Astrocyte (in vitro differentiated cells and primary cell): ENCODE measurements around the gene DGKZ. TPM values are rescaled to one million over a fixed set of nuclear protein-coding genes. Genes with fewer than 3 reads are reported as not detected.
"Not testable (repeated sequence)": the region's sequence is repeated elsewhere in the genome, so short reads cannot be mapped to it uniquely, and the experiment has no call there.

Experiments used
- DNase-seq: peaks from one replicate; pipeline ENCODE4 v3.0.0-alpha.2; 2010; ENCODE audit warnings: low read depth
- FAIRE-seq: peaks from 2 replicates; lab custom pipeline; 2011; peaks lifted over from hg19 to GRCh38; lab: Jason Lieb, UNC
- H2AFZ ChIP-seq: 2 replicates; pipeline ENCODE4 v1.6.0; 2012; ENCODE audit warnings: low read depth, low read length, inconsistent platforms
- H3K27ac ChIP-seq: 2 replicates; pipeline ENCODE4 v1.5.1; 2011; ENCODE audit warnings: low read depth, low read length, inconsistent platforms
- H3K27me3 ChIP-seq: 2 replicates; pipeline ENCODE4 v1.6.0; 2011; ENCODE audit warnings: low read length, inconsistent platforms; ENCODE audit not compliant: insufficient read depth
- H3K36me3 ChIP-seq: 2 replicates; pipeline ENCODE4 v1.5.1; 2011; ENCODE audit warnings: low read length, inconsistent platforms; ENCODE audit not compliant: insufficient read depth
- H3K4me1 ChIP-seq: 2 replicates; pipeline ENCODE4 v1.5.1; 2011; ENCODE audit warnings: low read length, inconsistent platforms; ENCODE audit not compliant: insufficient read depth
- H3K4me2 ChIP-seq: 2 replicates; pipeline ENCODE4 v1.6.0; 2012; ENCODE audit warnings: low read length, inconsistent platforms
- H3K4me3 ChIP-seq: 2 replicates; pipeline ENCODE4 v1.5.1; 2011; ENCODE audit warnings: low read depth, mild to moderate bottlenecking, low read length, inconsistent platforms; ENCODE audit not compliant: insufficient read depth
- H3K79me2 ChIP-seq: 2 replicates; pipeline ENCODE4 v1.6.0; 2012; ENCODE audit warnings: mild to moderate bottlenecking, low read length, inconsistent platforms; ENCODE audit not compliant: insufficient read depth
- H3K9ac ChIP-seq: 2 replicates; pipeline ENCODE4 v1.6.0; 2012; ENCODE audit warnings: mild to moderate bottlenecking, low read length, inconsistent platforms
- H3K9me3 ChIP-seq: 2 replicates; pipeline ENCODE4 v1.5.1; 2012; ENCODE audit warnings: low read depth, mild to moderate bottlenecking, low read length, inconsistent platforms; ENCODE audit not compliant: insufficient read depth
- H4K20me1 ChIP-seq: 2 replicates; pipeline ENCODE4 v1.6.0; 2012; ENCODE audit warnings: low read length, inconsistent platforms; ENCODE audit not compliant: insufficient read depth
- H3K27ac Mint-ChIP-seq: one replicate; pipeline ENCODE4 v1.8.0; 2021; ENCODE audit warnings: mild to moderate bottlenecking, mixed read lengths; ENCODE audit not compliant: unreplicated experiment
- H3K27me3 Mint-ChIP-seq: one replicate; pipeline ENCODE4 v1.8.0; 2021; ENCODE audit warnings: low read depth, mixed read lengths; ENCODE audit not compliant: unreplicated experiment
- H3K36me3 Mint-ChIP-seq: one replicate; pipeline ENCODE4 v1.8.0; 2021; ENCODE audit warnings: low read depth, mixed read lengths; ENCODE audit not compliant: unreplicated experiment
- H3K4me1 Mint-ChIP-seq: one replicate; pipeline ENCODE4 v1.8.0; 2021; ENCODE audit warnings: low read depth, mixed read lengths; ENCODE audit not compliant: unreplicated experiment
- H3K4me3 Mint-ChIP-seq: one replicate; pipeline ENCODE4 v1.8.0; 2021; ENCODE audit warnings: mild to moderate bottlenecking, moderate library complexity, mixed read lengths; ENCODE audit not compliant: unreplicated experiment
- H3K9me3 Mint-ChIP-seq: one replicate; pipeline ENCODE4 v1.8.0; 2021; ENCODE audit warnings: mild to moderate bottlenecking, mixed read lengths; ENCODE audit not compliant: unreplicated experiment
- EZH2 ChIP-seq: IDR thresholded peaks from 2 replicates; pipeline ENCODE4 v1.6.1; 2012; ENCODE audit warnings: mild to moderate bottlenecking, low read length, inconsistent platforms; ENCODE audit not compliant: insufficient read depth
- total RNA-seq: library from RNA; stranded (reverse); gene quantifications from 2 replicates; pipeline ENCODE4 v1.2.1, GENCODE V29; 2021
- TF ChIP-seq, protein P1 (sequence below): IDR thresholded peaks from 2 replicates; pipeline ENCODE4 v1.5.1; 2011; ENCODE audit warnings: low read depth, mild to moderate bottlenecking, inconsistent platforms, low read length, moderate library complexity; ENCODE audit not compliant: insufficient read depth

DGKZ gene
- total RNA-seq, 1 donor from 2014 or later, result 59.3 TPM

DNA sequence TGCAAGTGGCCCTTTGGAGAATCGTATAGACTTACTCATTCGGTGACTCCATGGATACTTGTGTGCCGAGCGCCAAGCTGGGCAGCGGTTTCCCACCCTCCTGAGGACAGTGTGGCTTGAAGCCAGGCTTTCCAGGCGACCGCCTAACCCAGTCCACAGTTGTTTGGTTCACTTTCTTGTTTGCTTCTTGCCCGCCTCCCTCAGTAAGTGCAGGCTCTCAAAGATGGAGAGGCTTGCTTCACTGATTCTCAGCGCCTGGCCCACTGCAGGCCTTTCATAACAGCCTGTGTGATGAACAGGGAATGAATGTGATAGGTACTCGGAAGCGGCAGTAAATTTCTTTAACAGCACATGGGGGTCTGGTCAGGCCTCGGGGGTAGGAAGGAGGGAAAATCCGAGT is 23.0 kb downstream of the DGKZ start:
- H3K27me3 Mint-ChIP-seq, result no peaks in the 10 kb centered on the region
- H3K9me3 Mint-ChIP-seq, result no peaks in the 10 kb centered on the region
- no peaks in the 10 kb centered on the region for H3K4me1 Mint-ChIP-seq
- H3K36me3 ChIP-seq, result no peaks in the 10 kb centered on the region
- no peak for DNase-seq
- no peak for FAIRE-seq
- no peak overlapping the region for H3K27ac Mint-ChIP-seq
- no peak overlapping the region for H3K27ac ChIP-seq
- TF ChIP-seq, protein P1, sequence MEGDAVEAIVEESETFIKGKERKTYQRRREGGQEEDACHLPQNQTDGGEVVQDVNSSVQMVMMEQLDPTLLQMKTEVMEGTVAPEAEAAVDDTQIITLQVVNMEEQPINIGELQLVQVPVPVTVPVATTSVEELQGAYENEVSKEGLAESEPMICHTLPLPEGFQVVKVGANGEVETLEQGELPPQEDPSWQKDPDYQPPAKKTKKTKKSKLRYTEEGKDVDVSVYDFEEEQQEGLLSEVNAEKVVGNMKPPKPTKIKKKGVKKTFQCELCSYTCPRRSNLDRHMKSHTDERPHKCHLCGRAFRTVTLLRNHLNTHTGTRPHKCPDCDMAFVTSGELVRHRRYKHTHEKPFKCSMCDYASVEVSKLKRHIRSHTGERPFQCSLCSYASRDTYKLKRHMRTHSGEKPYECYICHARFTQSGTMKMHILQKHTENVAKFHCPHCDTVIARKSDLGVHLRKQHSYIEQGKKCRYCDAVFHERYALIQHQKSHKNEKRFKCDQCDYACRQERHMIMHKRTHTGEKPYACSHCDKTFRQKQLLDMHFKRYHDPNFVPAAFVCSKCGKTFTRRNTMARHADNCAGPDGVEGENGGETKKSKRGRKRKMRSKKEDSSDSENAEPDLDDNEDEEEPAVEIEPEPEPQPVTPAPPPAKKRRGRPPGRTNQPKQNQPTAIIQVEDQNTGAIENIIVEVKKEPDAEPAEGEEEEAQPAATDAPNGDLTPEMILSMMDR, result no peak
- no peak for TF ChIP-seq EZH2
- H3K4me3 ChIP-seq, result no peak overlapping the region
- no peaks in the 10 kb centered on the region for H3K79me2 ChIP-seq
- no peak overlapping the region for H3K9ac ChIP-seq
- H3K4me3 Mint-ChIP-seq, result no peak overlapping the region
- H3K9me3 ChIP-seq, result no peaks in the 10 kb centered on the region
- peaks cover 30% of the 10 kb centered on the region for H4K20me1 ChIP-seq
- no peak overlapping the region for H3K4me2 ChIP-seq
- H2AFZ ChIP-seq, result no peak overlapping the region
- peaks cover 7% of the 10 kb centered on the region for H3K4me1 ChIP-seq
- no peaks in the 10 kb centered on the region for H3K27me3 ChIP-seq
- H3K36me3 Mint-ChIP-seq, result peaks cover 9% of the 10 kb centered on the region

GRCh38 chr11:46371262-46371661 is 24.0 kb downstream of the DGKZ start:
- not testable (repeated sequence) for H3K4me1 Mint-ChIP-seq, H3K36me3 ChIP-seq, H3K9ac ChIP-seq, H3K27me3 ChIP-seq, H3K27me3 Mint-ChIP-seq, H3K4me1 ChIP-seq, H3K27ac Mint-ChIP-seq, H3K4me2 ChIP-seq, H3K9me3 ChIP-seq, H3K9me3 Mint-ChIP-seq, DNase-seq, H3K79me2 ChIP-seq, FAIRE-seq, H3K36me3 Mint-ChIP-seq, H3K4me3 ChIP-seq, H3K4me3 Mint-ChIP-seq, H2AFZ ChIP-seq, H3K27ac ChIP-seq
- peaks cover 22% of the 10 kb centered on the region for H4K20me1 ChIP-seq

- DNase-seq (no peak), FAIRE-seq (no peak)
- Histone ChIP-seq H3K4me3 (no peak overlapping the region), H3K4me2 (no peak overlapping the region), H3K36me3 (no peaks in the 10 kb centered on the region), H3K27ac (no peak overlapping the region), H3K79me2 (no peaks in the 10 kb centered on the region), H3K9ac (no peak overlapping the region), H3K27me3 (no peaks in the 10 kb centered on the region), H3K4me1 (peaks cover 4% of the 10 kb centered on the region), H3K9me3 (no peaks in the 10 kb centered on the region), H2AFZ (no peak overlapping the region), H4K20me1 (peaks cover 22% of the 10 kb centered on the region)
- no peaks in the 10 kb centered on the region for H3K9me3 Mint-ChIP-seq
- peak overlapping the region; percentile 62 for H3K27ac Mint-ChIP-seq
- TF ChIP-seq, protein P1, result no peak
- no peak for TF ChIP-seq EZH2
- H3K4me1 Mint-ChIP-seq, result no peaks in the 10 kb centered on the region
- peaks cover 10% of the 10 kb centered on the region for H3K36me3 Mint-ChIP-seq
- H3K4me3 Mint-ChIP-seq, result no peak overlapping the region
- no peaks in the 10 kb centered on the region for H3K27me3 Mint-ChIP-seq
These were observed 24.8 kb downstream of the DGKZ start for GRCh38 chr11:46372086-46372485.

DNA sequence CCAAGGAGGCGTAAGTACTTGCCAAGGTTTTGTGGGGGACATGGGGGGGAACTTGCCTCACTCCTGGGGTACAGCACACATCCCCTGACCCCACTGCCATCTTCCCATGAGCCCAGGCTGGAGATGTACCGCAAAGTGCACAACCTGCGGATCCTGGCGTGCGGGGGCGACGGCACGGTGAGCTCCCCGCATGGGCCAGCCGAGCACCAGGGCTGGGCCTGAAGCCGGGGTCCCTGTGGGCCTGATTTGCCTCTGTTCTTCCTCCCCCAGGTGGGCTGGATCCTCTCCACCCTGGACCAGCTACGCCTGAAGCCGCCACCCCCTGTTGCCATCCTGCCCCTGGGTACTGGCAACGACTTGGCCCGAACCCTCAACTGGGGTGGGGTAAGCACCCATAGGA is 25.2 kb downstream of the DGKZ start:
- H3K79me2 ChIP-seq, DNase-seq, H3K27me3 Mint-ChIP-seq, H3K4me3 Mint-ChIP-seq, H3K27me3 ChIP-seq, H3K9me3 ChIP-seq, H3K4me2 ChIP-seq, H3K27ac ChIP-seq, H3K4me1 ChIP-seq, H3K4me3 ChIP-seq, H3K9ac ChIP-seq, H2AFZ ChIP-seq, H3K4me1 Mint-ChIP-seq, H3K9me3 Mint-ChIP-seq, H3K36me3 ChIP-seq, FAIRE-seq: not testable (repeated sequence)
- H4K20me1 ChIP-seq, result peaks cover 22% of the 10 kb centered on the region
- Mint-ChIP-seq H3K27ac (peak overlapping the region; percentile 62), H3K36me3 (peaks cover 14% of the 10 kb centered on the region)
